NT2/D1 (cell line): ENCODE measurements around the gene BAG5.

ENCODE experiments used
- DNase-seq: peaks from one replicate; pipeline ENCODE4 v3.0.0-alpha.2; 2011; ENCODE audit warnings: low read depth, low spot score
- H3K27me3 ChIP-seq: 2 replicates; pipeline ENCODE4 v1.6.0; 2011; ENCODE audit warnings: mild to moderate bottlenecking; ENCODE audit not compliant: insufficient read length, insufficient read depth
- H3K36me3 ChIP-seq: 2 replicates; pipeline ENCODE4 v1.6.1; 2011; ENCODE audit warnings: mild to moderate bottlenecking, low read length, mixed read lengths; ENCODE audit not compliant: insufficient read depth, insufficient read length
- H3K4me1 ChIP-seq: 2 replicates; pipeline ENCODE4 v1.5.1; 2011; ENCODE audit not compliant: insufficient read depth, insufficient read length
- H3K4me3 ChIP-seq: 2 replicates; pipeline ENCODE4 v1.5.1; 2011; ENCODE audit warnings: low read depth; ENCODE audit not compliant: insufficient read length
- H3K9ac ChIP-seq: 2 replicates; pipeline ENCODE4 v1.6.0; 2011; ENCODE audit warnings: low read depth; ENCODE audit not compliant: insufficient read length
- H3K9me3 ChIP-seq: 2 replicates; pipeline ENCODE4 v1.5.1; 2011; ENCODE audit warnings: mild to moderate bottlenecking, low read length; ENCODE audit not compliant: insufficient read depth
- SUZ12 ChIP-seq: IDR thresholded peaks from 2 replicates; pipeline ENCODE4 v1.6.1; 2011; ENCODE audit not compliant: insufficient read length, insufficient read depth; ENCODE audit errors: extremely low read depth
- YY1 ChIP-seq: IDR thresholded peaks from 2 replicates; pipeline ENCODE4 v1.6.1; 2011; ENCODE audit not compliant: insufficient read length, insufficient read depth
- ZNF274 ChIP-seq: IDR thresholded peaks from 2 replicates; pipeline ENCODE4 v1.6.1; 2011; ENCODE audit warnings: mild to moderate bottlenecking, low read depth, low read length

BAG5 gene

DNA sequence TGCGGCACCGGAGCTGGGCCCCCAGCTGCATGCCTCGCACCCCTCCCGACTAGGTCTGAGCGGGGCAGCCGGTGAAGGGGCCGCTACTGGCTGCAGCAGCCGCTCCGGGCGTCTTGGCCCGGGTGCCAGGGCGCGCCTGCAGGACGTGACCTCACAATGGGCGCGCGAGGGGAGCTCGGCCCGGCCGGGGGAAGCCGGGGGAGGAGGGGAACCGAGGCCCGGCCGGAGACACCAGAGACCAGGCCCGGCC, 353 bp downstream of the BAG5 start:
- no peaks in the 10 kb centered on the region for H3K9me3 ChIP-seq
- DNase-seq = no peak
- peak overlapping the region; percentile 94 for H3K9ac ChIP-seq
- peak overlapping the region; percentile 91 for H3K4me3 ChIP-seq
- TF ChIP-seq YY1 (no peak), ZNF274 (no peak)
- H3K27me3 ChIP-seq = no peaks in the 10 kb centered on the region
- no peaks in the 10 kb centered on the region for H3K4me1 ChIP-seq
- peaks cover 34% of the 10 kb centered on the region for H3K36me3 ChIP-seq

DNA sequence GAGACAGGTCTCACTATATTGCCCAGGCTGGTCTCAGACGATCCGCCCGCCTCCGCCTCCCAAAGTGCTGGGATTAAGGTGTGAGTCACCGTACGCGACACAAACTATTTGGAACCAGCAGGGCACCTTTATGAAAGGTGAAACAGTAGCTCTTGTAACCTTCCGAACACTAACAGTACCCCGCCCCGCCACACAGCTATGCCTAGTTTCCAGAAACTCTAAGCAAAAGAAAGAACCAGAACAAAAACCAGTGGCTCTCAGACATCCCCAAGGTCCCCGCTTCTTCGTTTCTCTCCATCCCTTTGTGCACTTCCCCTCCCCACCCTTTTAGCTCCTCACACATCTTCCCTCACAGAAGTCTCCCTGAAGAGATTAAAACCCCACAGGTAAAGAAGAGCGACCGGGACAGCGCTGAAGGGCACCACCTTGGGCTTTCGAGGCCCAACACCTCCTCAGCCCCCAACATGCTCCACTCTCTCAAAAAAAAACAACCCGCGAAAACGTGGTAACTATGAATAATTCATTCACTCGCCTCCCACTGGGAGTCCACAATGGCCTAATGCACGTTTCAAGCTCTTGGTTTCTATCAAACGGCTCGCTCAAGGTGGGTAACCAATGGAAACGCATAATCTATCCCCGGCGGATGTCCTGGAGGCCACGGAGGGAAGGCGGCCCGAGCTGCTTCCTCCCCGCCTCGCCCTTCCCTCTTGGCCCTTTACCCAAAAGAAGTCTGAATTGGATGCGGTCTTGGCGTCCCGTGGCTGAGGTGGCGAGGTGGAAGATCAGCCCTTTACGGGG, 877 bp downstream of the BAG5 start:
- Histone ChIP-seq H3K27me3 (no peaks in the 10 kb centered on the region), H3K9ac (peak overlapping the region; percentile 94), H3K4me3 (peak overlapping the region; percentile 91), H3K4me1 (no peaks in the 10 kb centered on the region), H3K36me3 (peaks cover 32% of the 10 kb centered on the region), H3K9me3 (no peaks in the 10 kb centered on the region)
- no peak for DNase-seq
- TF ChIP-seq YY1 = no peak
- TF ChIP-seq ZNF274 = no peak
- no peak for TF ChIP-seq SUZ12

DNA sequence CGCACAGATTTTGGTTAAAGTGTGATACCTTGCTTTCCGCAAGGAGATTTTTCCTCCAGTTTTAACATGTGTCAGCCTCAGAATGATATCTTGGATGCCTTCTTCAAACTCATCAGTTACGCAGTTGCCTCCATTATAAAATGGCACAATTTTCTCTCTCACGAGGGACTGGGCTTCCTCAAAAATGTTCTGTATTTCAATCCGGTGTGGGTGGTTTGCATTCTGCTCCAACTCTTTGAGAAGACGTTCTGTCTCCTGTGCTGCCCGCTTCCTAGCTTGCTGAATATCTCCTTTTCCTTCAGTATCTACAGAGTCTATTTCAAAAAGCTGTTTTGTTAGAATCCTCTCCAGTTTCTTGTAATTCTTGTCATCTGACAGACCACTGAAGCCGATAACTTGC, 1.8 kb downstream of the BAG5 start:
- no peak for DNase-seq
- Histone ChIP-seq H3K4me1 (no peaks in the 10 kb centered on the region), H3K4me3 (no peak overlapping the region), H3K9me3 (no peaks in the 10 kb centered on the region), H3K27me3 (no peaks in the 10 kb centered on the region), H3K36me3 (peaks cover 30% of the 10 kb centered on the region), H3K9ac (peak overlapping the region; percentile 36)
- TF ChIP-seq SUZ12 (no peak), YY1 (no peak), ZNF274 (no peak)

DNA sequence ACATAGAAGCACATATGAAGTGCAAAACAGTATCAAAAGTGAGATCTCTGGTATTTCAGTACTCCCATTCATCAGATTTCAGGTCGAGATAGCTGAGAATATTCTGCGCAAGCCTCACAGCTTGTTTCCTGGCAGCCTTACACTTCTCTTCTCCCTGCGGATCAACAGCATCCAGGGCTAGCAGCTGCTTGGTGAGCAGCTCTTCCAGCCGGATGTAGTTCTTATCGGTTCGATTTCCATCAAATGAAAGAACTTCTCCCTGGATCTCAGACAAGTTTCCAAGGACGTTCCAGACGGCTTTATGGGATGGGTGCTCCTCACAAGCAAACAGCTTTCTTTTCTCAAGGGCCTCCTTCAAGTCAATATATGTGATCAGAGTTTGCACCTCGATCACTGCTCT, 2.7 kb downstream of the BAG5 start:
- H3K36me3 ChIP-seq = peaks cover 30% of the 10 kb centered on the region
- H3K9me3 ChIP-seq = no peaks in the 10 kb centered on the region
- no peak overlapping the region for H3K4me3 ChIP-seq
- TF ChIP-seq ZNF274 (no peak), SUZ12 (no peak), YY1 (no peak)
- no peak for DNase-seq
- no peak overlapping the region for H3K9ac ChIP-seq
- H3K27me3 ChIP-seq = no peaks in the 10 kb centered on the region
- no peaks in the 10 kb centered on the region for H3K4me1 ChIP-seq

GRCh38 chr14:103558071-103558882, 4.2 kb downstream of the BAG5 start:
- Histone ChIP-seq H3K4me3 (no peak overlapping the region), H3K9ac (no peak overlapping the region)
- DNase-seq = no peak

GRCh38 chr14:103556946-103557758, 5.3 kb downstream of the BAG5 start:
- no peak for DNase-seq
- no peaks in the 10 kb centered on the region for H3K4me1 ChIP-seq
- H3K9me3 ChIP-seq = no peaks in the 10 kb centered on the region
- no peak overlapping the region for H3K4me3 ChIP-seq
- H3K9ac ChIP-seq = no peak overlapping the region
- no peaks in the 10 kb centered on the region for H3K27me3 ChIP-seq
- H3K36me3 ChIP-seq = peaks cover 30% of the 10 kb centered on the region
- TF ChIP-seq SUZ12 (no peak), YY1 (no peak), ZNF274 (no peak)

More at GRCh38 chr14:103558071-103558882, 4.2 kb downstream of the BAG5 start:
- Histone ChIP-seq H3K4me1 (no peaks in the 10 kb centered on the region), H3K27me3 (no peaks in the 10 kb centered on the region), H3K36me3 (peaks cover 30% of the 10 kb centered on the region), H3K9me3 (no peaks in the 10 kb centered on the region)
- TF ChIP-seq YY1 (no peak), ZNF274 (no peak), SUZ12 (no peak)
